Stomach (tissue), 4 donors: Measurements from ENCODE around the gene AZIN2.

Experiments
- CTCF ChIP-seq, 7 experiments: fragments of 450-650 bp in 4 of 7; fragments of 200-600 bp in 3 of 7; sonication (generic) in 3 of 7; IDR thresholded peaks; one replicate each; pipeline ENCODE4 v1.5.1; 2016 to 2019; ENCODE audit warnings: antibody characterized with exemption in 7 of 7, control low read depth in 2 of 7, mild to moderate bottlenecking in 1 of 7
- EP300 ChIP-seq: sonication (generic); formaldehyde crosslinking; IDR thresholded peaks from one replicate; pipeline ENCODE4 v1.6.1; 2017; ENCODE audit warnings: antibody characterized with exemption
- POLR2A ChIP-seq, 4 donors: fragments of 450-650 bp; IDR thresholded peaks; one replicate each; pipeline ENCODE4 v1.6.1; 2016; ENCODE audit warnings: antibody characterized with exemption in 4 of 4, control low read depth in 2 of 4, mild to moderate bottlenecking in 1 of 4, moderate library complexity in 1 of 4
- POLR2AphosphoS5 ChIP-seq, 3 donors: sonication (generic); formaldehyde crosslinking; IDR thresholded peaks; one replicate each; pipeline ENCODE4 v1.6.1; 2016; ENCODE audit warnings: antibody characterized with exemption in 3 of 3

- TF ChIP-seq POLR2A (IDR thresholded peaks at IDR 0.05) (no peak), CTCF (IDR thresholded peaks at IDR 0.05) (no peak), POLR2AphosphoS5 (IDR thresholded peaks at IDR 0.05) (no peak), EP300 (no peak)
These were observed 16.2 kb downstream of the AZIN2 start for GRCh38 chr1:33097137-33097611.
